Keratinocyte (primary cell): ENCODE measurements around the gene RIN3.

Source experiments
- CTCF ChIP-seq, 3 experiments: IDR thresholded peaks in 1 of 3; conservative IDR thresholded peaks in 1 of 3; optimal IDR thresholded peaks in 1 of 3; 2 replicates in 2 of 3; 3 replicates in 1 of 3; pipeline versions ENCODE3 to v1.5.1; 2011; ENCODE audit warnings: low read length in 3 of 3, mild to moderate bottlenecking in 3 of 3, moderate library complexity in 2 of 3, control low read depth in 1 of 3, inconsistent platforms in 1 of 3; ENCODE audit not compliant: insufficient read depth in 2 of 3; ENCODE audit errors: extremely low read depth in 1 of 3
- EZH2 ChIP-seq: IDR thresholded peaks from one replicate; pipeline ENCODE4 v1.6.1; 2012; ENCODE audit warnings: inconsistent platforms, mild to moderate bottlenecking, low read length, moderate library complexity

GRCh38 chr14:92704036-92704804 lies 190.6 kb downstream of the RIN3 start:
- no peak for TF ChIP-seq CTCF (optimal IDR thresholded peaks at IDR 0.05 in 1 of 3, IDR thresholded peaks at IDR 0.05 in 1 of 3, conservative IDR thresholded peaks at IDR 0.05 in 1 of 3; ENCODE audit: extremely low read depth in 1 of 3, insufficient read depth in 2 of 3, low read length in 3 of 3)
- no peak for TF ChIP-seq EZH2
